ENCODE data around the gene SPO11.

DNA sequence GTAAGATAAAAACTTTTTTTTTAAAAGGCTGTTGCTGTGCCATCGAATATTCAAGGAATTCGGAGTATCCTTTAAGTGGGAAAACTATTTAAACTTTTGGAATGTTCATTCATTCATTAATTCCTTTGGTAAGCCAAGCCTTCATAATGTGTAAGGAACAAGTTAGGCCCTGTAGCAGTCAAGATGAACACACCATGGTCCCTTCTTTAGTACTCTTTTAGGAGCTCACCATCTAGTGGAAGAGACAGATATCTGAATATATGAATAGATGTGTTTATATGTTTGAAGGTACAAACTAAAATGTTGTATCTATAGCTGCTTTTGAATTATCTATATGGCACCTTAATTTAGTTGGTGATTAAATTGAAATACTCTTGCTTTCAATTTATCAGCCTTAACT is 5.8 kb downstream of the SPO11 start:
- TF ChIP-seq RAD21 (IDR thresholded peaks at IDR 0.05; ENCODE audit: low read length), result no peak
- TF ChIP-seq, protein P1, sequence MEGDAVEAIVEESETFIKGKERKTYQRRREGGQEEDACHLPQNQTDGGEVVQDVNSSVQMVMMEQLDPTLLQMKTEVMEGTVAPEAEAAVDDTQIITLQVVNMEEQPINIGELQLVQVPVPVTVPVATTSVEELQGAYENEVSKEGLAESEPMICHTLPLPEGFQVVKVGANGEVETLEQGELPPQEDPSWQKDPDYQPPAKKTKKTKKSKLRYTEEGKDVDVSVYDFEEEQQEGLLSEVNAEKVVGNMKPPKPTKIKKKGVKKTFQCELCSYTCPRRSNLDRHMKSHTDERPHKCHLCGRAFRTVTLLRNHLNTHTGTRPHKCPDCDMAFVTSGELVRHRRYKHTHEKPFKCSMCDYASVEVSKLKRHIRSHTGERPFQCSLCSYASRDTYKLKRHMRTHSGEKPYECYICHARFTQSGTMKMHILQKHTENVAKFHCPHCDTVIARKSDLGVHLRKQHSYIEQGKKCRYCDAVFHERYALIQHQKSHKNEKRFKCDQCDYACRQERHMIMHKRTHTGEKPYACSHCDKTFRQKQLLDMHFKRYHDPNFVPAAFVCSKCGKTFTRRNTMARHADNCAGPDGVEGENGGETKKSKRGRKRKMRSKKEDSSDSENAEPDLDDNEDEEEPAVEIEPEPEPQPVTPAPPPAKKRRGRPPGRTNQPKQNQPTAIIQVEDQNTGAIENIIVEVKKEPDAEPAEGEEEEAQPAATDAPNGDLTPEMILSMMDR (conservative IDR thresholded peaks at IDR 0.05; ENCODE audit: low read depth, low read length), result no peak
- no peak for TF ChIP-seq POLR2A (IDR thresholded peaks at IDR 0.05; ENCODE audit: low read depth, low read length)
- TF ChIP-seq, protein P2, sequence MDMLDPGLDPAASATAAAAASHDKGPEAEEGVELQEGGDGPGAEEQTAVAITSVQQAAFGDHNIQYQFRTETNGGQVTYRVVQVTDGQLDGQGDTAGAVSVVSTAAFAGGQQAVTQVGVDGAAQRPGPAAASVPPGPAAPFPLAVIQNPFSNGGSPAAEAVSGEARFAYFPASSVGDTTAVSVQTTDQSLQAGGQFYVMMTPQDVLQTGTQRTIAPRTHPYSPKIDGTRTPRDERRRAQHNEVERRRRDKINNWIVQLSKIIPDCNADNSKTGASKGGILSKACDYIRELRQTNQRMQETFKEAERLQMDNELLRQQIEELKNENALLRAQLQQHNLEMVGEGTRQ (IDR thresholded peaks at IDR 0.05; ENCODE audit: low read depth, low read length), result no peak
- no peak for TF ChIP-seq CHD1 (IDR thresholded peaks at IDR 0.05; ENCODE audit: low read depth, low read length)
- no peak for TF ChIP-seq MAZ (IDR thresholded peaks at IDR 0.05; ENCODE audit: borderline replicate concordance, low read depth, low read length)

Measured in IMR-90 (cell line).